Naive thymus-derived CD4-positive, alpha-beta T cell (primary cell): Measurements from ENCODE around the gene B4GALNT3. TPM values are rescaled to one million over a fixed set of nuclear protein-coding genes. Genes with fewer than 3 reads are reported as not detected.

Experiments used
- ATAC-seq: fragments of 150-1000 bp; cut with Tn5 transposase; 2 replicates; pipeline ENCODE4 v1.10.0; 2021; ENCODE audit warnings: mild to moderate bottlenecking, moderate library complexity
- CTCF ChIA-PET: fragments of 350-600 bp; sonication (Branson Sonifier 250); formaldehyde crosslinking; loops from one replicate; lab custom pipeline; 2021; ENCODE audit warnings: antibody characterized with exemption; lab: Charles Lee
- POLR2A ChIA-PET: fragments of 350-600 bp; sonication (Branson Sonifier 250); formaldehyde crosslinking; loops from one replicate; lab custom pipeline; 2021; ENCODE audit warnings: antibody characterized with exemption, inconsistent platforms; lab: Charles Lee
- DNase-seq, 9 donors: peaks; one replicate each; pipeline versions ENCODE4 v3.0.0 to v3.0.0-alpha.2; 2020 to 2022; ENCODE audit warnings: mixed read lengths in 1 of 9
- H3K27ac ChIP-seq: one replicate; pipeline ENCODE4 v1.7.0; 2013; ENCODE audit warnings: mild to moderate bottlenecking, low read depth, low read length, moderate library complexity
- H3K27me3 ChIP-seq, 2 donors: one replicate each; pipeline ENCODE4 v1.7.0; 2013; ENCODE audit warnings: low read length in 2 of 2, mild to moderate bottlenecking in 2 of 2, moderate library complexity in 2 of 2; ENCODE audit not compliant: control insufficient read depth in 2 of 2, insufficient read depth in 2 of 2
- H3K36me3 ChIP-seq, 3 experiments: 1 replicate in 2 of 3; 2 replicates in 1 of 3; pipeline ENCODE4 v1.7.0; 2013; ENCODE audit warnings: low read length in 3 of 3, mild to moderate bottlenecking in 3 of 3, moderate library complexity in 1 of 3; ENCODE audit not compliant: insufficient read depth in 3 of 3, control insufficient read depth in 2 of 3
- H3K4me1 ChIP-seq, 2 donors: one replicate each; pipeline ENCODE4 v1.7.0; 2013; ENCODE audit warnings: low read length in 2 of 2, mild to moderate bottlenecking in 2 of 2, moderate library complexity in 1 of 2; ENCODE audit not compliant: control insufficient read depth in 2 of 2, insufficient read depth in 2 of 2
- H3K4me3 ChIP-seq: 2 replicates; pipeline ENCODE4 v1.7.0; 2013; ENCODE audit warnings: mild to moderate bottlenecking, low read length
- H3K9me3 ChIP-seq, 3 experiments: 1 replicate in 2 of 3; 2 replicates in 1 of 3; pipeline ENCODE4 v1.7.0; 2013; ENCODE audit warnings: low read length in 3 of 3; ENCODE audit not compliant: control insufficient read depth in 2 of 3
- H3K27ac Mint-ChIP-seq, 9 donors: one replicate each; pipeline ENCODE4 v1.8.0; 2020 to 2022; ENCODE audit warnings: mixed read lengths in 9 of 9, mild to moderate bottlenecking in 8 of 9, moderate library complexity in 5 of 9, inconsistent platforms in 2 of 9
- H3K27me3 Mint-ChIP-seq, 5 donors: one replicate each; pipeline ENCODE4 v1.8.0; 2021 to 2022; ENCODE audit warnings: mixed read lengths in 5 of 5, mild to moderate bottlenecking in 1 of 5
- H3K36me3 Mint-ChIP-seq, 5 donors: one replicate each; pipeline ENCODE4 v1.8.0; 2020 to 2022; ENCODE audit warnings: mixed read lengths in 5 of 5, mild to moderate bottlenecking in 3 of 5, inconsistent platforms in 1 of 5
- H3K4me1 Mint-ChIP-seq, 7 donors: one replicate each; pipeline ENCODE4 v1.8.0; 2020 to 2022; ENCODE audit warnings: mixed read lengths in 7 of 7, mild to moderate bottlenecking in 3 of 7, inconsistent platforms in 1 of 7
- H3K4me3 Mint-ChIP-seq, 10 donors: one replicate each; pipeline ENCODE4 v1.8.0; 2020 to 2022; ENCODE audit warnings: mild to moderate bottlenecking in 10 of 10, mixed read lengths in 10 of 10, moderate library complexity in 6 of 10, inconsistent platforms in 2 of 10
- H3K9me3 Mint-ChIP-seq, 11 donors: one replicate each; pipeline ENCODE4 v1.8.0; 2020 to 2022; ENCODE audit warnings: mixed read lengths in 11 of 11, mild to moderate bottlenecking in 4 of 11, inconsistent platforms in 1 of 11, moderate library complexity in 1 of 11
- intact Hi-C, 2 donors: fragments of 100-400 bp; cut with micrococcal nuclease; formaldehyde crosslinking; loops; one replicate each; pipeline ENCODE4 v1.15.1; 2023
- polyA plus RNA-seq, 2 donors: library from polyadenylated mRNA; unstranded; fragments of 300-500 nt; fragmentation: Illumina TruSeq; gene quantifications; one replicate each; pipeline ENCODE4 v1.2.3, GENCODE V29; 2021
- total RNA-seq, 6 experiments: library from RNA in 5 of 6; stranded (reverse) in 5 of 6; gene quantifications; 1 replicate in 5 of 6; 2 replicates in 1 of 6; pipeline ENCODE4 v1.2.3 and lab custom pipeline; 2021 to 2026

Gene B4GALNT3
- total and polyA plus RNA-seq, 7 experiments from 2014 or later: 0.21 to 12.2 (median 1.3) TPM

DNA sequence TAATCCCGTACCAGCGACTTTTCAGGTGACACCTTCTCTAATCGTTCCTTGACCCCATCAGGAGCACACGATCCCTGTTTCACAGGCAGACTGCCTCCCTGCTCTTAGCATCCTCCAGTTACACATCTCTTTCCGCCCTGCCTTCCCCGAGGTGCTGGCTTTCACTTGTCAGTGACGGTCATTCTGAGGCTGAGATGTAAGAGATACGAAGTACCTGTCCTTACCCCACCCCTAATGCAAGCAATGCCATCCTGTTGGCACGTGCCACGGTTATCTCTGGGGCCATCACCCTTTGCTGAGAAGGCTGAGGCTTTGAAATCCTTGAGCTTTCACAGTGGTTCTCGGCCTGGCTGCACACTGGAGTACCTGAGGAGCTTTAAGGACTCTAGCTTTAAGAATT is 24.4 kb downstream of the B4GALNT3 start:
- H3K27me3 Mint-ChIP-seq: peaks cover 17 to 35% (median 22%) of the 10 kb centered on the region in 5 donors
- Histone ChIP-seq H3K27me3 (no peaks in the 10 kb centered on the region), H3K27ac (no peak overlapping the region), H3K4me1 (no peaks in the 10 kb centered on the region), H3K4me3 (no peak overlapping the region), H3K36me3 (no peaks in the 10 kb centered on the region), H3K9me3 (peaks cover 0 to 5% (median 0%) of the 10 kb centered on the region in 3 experiments)
- H3K4me1 Mint-ChIP-seq: peaks cover 0 to 8% (median 0%) of the 10 kb centered on the region in 7 donors
- POLR2A ChIA-PET: no interaction called here
- H3K36me3 Mint-ChIP-seq: peaks cover 0 to 17% (median 3%) of the 10 kb centered on the region in 5 donors
- DNase-seq (no peak), ATAC-seq (no peak)
- intact Hi-C loops: no loop called here
- CTCF ChIA-PET: no interaction called here
- H3K9me3 Mint-ChIP-seq: peaks cover 0 to 28% (median 13%) of the 10 kb centered on the region in 11 donors
- no peak overlapping the region for H3K4me3 Mint-ChIP-seq
- H3K27ac Mint-ChIP-seq: no peak overlapping the region

DNA sequence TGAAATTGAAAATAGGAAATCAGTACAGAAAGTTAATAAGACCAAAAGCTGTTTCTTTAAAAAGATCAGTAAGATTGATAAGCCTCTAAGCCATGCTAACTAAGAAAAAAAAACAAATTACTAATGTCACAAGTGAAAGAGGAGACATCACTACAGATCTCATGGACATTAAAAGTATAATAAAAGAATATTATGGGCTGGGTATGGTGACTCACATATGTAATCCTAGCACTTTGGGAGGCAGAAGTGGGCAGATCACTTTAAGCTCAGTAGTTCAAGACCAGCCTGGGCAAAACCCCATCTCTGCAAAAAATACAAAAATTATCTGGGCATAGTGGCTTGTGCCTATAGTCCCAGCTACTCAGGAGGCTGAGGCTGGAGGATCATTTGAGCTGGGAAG is 30.5 kb downstream of the B4GALNT3 start:
- CTCF ChIA-PET: no interaction called here
- peaks cover 5 to 26% (median 6%) of the 10 kb centered on the region in 5 donors for H3K27me3 Mint-ChIP-seq
- no peak overlapping the region for H3K4me3 ChIP-seq
- H3K36me3 Mint-ChIP-seq: peaks cover 0 to 31% (median 7%) of the 10 kb centered on the region in 5 donors
- DNase-seq (no peak), ATAC-seq (no peak)
- no peak overlapping the region for H3K27ac Mint-ChIP-seq
- H3K4me1 Mint-ChIP-seq: peaks cover 0 to 5% (median 0%) of the 10 kb centered on the region in 7 donors
- H3K27me3 ChIP-seq: no peaks in the 10 kb centered on the region
- no peaks in the 10 kb centered on the region for H3K36me3 ChIP-seq
- POLR2A ChIA-PET: no interaction called here
- H3K27ac ChIP-seq: no peak overlapping the region
- peaks cover 0 to 17% (median 0%) of the 10 kb centered on the region in 3 experiments for H3K9me3 ChIP-seq
- no peaks in the 10 kb centered on the region for H3K4me1 ChIP-seq
- no peak overlapping the region for H3K4me3 Mint-ChIP-seq
- H3K9me3 Mint-ChIP-seq: peaks cover 0 to 67% (median 25%) of the 10 kb centered on the region in 11 donors
- intact Hi-C loops: no loop called here

DNA sequence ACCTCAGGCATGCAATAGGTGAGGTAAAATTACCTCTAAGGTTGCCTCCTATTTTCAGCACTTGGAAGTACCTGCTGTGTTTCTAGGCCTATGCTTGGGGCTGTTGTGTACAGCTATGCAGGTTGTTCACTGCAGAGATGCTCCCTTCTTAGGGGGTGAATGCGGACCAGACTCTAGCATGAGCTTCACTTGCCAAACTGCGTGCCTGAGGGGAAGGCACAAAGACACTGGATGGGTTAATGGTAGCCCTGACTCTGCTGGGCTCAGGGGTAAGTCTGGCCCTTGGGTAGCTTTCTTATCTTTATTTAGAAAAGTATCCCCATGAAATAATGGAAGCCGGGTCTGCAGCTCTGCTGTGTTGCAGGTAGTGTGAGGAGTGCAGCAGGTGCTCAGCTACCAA is 35.7 kb downstream of the B4GALNT3 start:
- H3K36me3 Mint-ChIP-seq: peaks cover 0 to 6% (median 0%) of the 10 kb centered on the region in 5 donors
- ATAC-seq: no peak
- no peak for DNase-seq
- no peak overlapping the region for H3K27ac Mint-ChIP-seq
- H3K27me3 Mint-ChIP-seq: peaks cover 0 to 13% (median 0%) of the 10 kb centered on the region in 5 donors
- POLR2A ChIA-PET: no interaction called here
- H3K4me3 Mint-ChIP-seq: no peak overlapping the region
- Histone ChIP-seq H3K36me3 (no peaks in the 10 kb centered on the region), H3K27me3 (no peaks in the 10 kb centered on the region), H3K9me3 (peaks cover 0 to under 1% (median 0%) of the 10 kb centered on the region in 3 experiments), H3K27ac (no peak overlapping the region), H3K4me1 (no peaks in the 10 kb centered on the region), H3K4me3 (no peak overlapping the region)
- H3K9me3 Mint-ChIP-seq: peaks cover 0 to 28% (median 7%) of the 10 kb centered on the region in 11 donors
- peaks cover 0 to 16% (median 0%) of the 10 kb centered on the region in 7 donors for H3K4me1 Mint-ChIP-seq
- CTCF ChIA-PET: no interaction called here
- intact Hi-C loops: no loop called here

DNA sequence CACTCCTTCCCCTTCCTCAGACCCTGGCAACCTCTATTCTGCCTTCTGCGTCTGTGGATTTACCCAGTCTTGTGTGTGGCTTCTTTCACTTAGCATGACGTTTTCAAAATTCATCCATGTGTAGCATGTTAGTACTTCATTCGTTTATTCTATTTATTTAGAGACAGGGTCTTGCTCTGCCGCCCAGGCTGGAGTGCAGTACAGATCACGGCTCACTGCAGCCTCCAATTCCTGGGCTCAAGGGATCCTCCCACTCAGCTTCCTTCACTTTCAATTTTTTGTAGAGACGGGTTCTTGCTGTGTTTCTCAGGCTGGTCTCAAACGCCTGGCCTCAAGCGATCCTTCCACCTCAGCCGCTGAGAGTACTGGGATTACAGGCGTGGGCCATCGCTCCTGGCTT is 37.0 kb downstream of the B4GALNT3 start:
- Mint-ChIP-seq H3K27me3 (peaks cover 0 to 14% (median 0%) of the 10 kb centered on the region in 5 donors), H3K4me1 (peaks cover 0 to 16% (median 0%) of the 10 kb centered on the region in 7 donors), H3K27ac (no peak overlapping the region), H3K9me3 (peaks cover 0 to 16% (median 3%) of the 10 kb centered on the region in 11 donors), H3K4me3 (no peak overlapping the region), H3K36me3 (peaks cover 0 to 6% (median 0%) of the 10 kb centered on the region in 5 donors)
- POLR2A ChIA-PET: no interaction called here
- DNase-seq (no peak), ATAC-seq (no peak)
- intact Hi-C loops: no loop called here
- Histone ChIP-seq H3K27ac (no peak overlapping the region), H3K36me3 (no peaks in the 10 kb centered on the region), H3K4me3 (no peak overlapping the region), H3K9me3 (no peaks in the 10 kb centered on the region), H3K4me1 (no peaks in the 10 kb centered on the region), H3K27me3 (no peaks in the 10 kb centered on the region)
- CTCF ChIA-PET: no interaction called here

DNA sequence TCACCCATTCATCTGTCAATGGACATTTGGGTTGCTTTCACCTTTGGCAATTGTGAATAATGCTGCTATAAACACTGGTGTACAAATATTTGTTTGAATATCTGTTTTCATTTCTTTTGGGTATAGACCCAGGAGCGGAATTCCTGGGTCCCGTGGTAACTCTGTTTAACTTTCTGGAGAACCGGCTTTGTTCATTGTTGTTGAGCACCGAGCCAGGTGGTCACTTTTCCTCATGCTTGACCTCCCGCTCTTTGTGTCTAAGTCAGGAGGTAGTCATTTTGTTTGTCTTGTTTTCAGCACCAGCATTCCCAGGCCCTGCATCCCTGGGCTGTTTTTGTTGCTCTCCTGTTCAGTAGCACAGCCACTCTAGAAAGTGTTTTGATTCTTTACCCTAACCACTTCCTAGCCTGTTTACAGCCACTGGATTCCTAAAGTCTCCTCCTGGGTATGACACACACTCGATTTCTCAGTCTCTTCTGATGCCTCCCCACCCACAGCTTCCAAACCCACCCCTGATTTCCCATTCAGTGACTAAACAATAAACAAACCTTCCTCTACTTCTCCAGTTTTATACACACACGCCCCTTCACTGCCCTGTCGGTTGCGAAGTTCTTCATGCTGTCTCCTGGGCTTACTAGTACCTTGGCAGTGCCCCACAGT is 37.9 kb downstream of the B4GALNT3 start:
- H3K27ac Mint-ChIP-seq: peak overlapping the region in 1 of 9 donors; percentile 15
- Histone ChIP-seq H3K4me1 (no peaks in the 10 kb centered on the region), H3K36me3 (no peaks in the 10 kb centered on the region), H3K27ac (no peak overlapping the region), H3K4me3 (no peak overlapping the region), H3K27me3 (no peaks in the 10 kb centered on the region), H3K9me3 (no peaks in the 10 kb centered on the region)
- POLR2A ChIA-PET: no interaction called here
- peaks cover 0 to 16% (median 4%) of the 10 kb centered on the region in 7 donors for H3K4me1 Mint-ChIP-seq
- CTCF ChIA-PET: no interaction called here
- peaks cover 0 to 7% (median under 1%) of the 10 kb centered on the region in 11 donors for H3K9me3 Mint-ChIP-seq
- no peak for ATAC-seq
- intact Hi-C loops: no loop called here
- no peak for DNase-seq
- H3K27me3 Mint-ChIP-seq: peaks cover 0 to 12% (median 0%) of the 10 kb centered on the region in 5 donors
- H3K36me3 Mint-ChIP-seq: no peaks in the 10 kb centered on the region
- H3K4me3 Mint-ChIP-seq: peak overlapping the region in 1 of 10 donors; percentile 37

- POLR2A ChIA-PET: no interaction called here
Observed at GRCh38 chr12:499837-500458, 40.2 kb downstream of the B4GALNT3 start.

More at GRCh38 chr12:499837-500458, 40.2 kb downstream of the B4GALNT3 start:
- ATAC-seq: no peak
- Mint-ChIP-seq H3K4me1 (peaks cover 4 to 19% (median 6%) of the 10 kb centered on the region in 7 donors), H3K36me3 (no peaks in the 10 kb centered on the region), H3K9me3 (no peaks in the 10 kb centered on the region), H3K4me3 (no peak overlapping the region), H3K27ac (no peak overlapping the region), H3K27me3 (peaks cover 0 to 22% (median 0%) of the 10 kb centered on the region in 5 donors)
- intact Hi-C loops: no loop called here
- Histone ChIP-seq H3K4me3 (no peak overlapping the region), H3K9me3 (no peaks in the 10 kb centered on the region), H3K27me3 (no peaks in the 10 kb centered on the region), H3K27ac (no peak overlapping the region), H3K4me1 (no peaks in the 10 kb centered on the region), H3K36me3 (no peaks in the 10 kb centered on the region)
- CTCF ChIA-PET: no interaction called here
- DNase-seq: no peak
